H7 (cell line): ENCODE results near the gene MYRF. TPM values are rescaled to one million over a fixed set of nuclear protein-coding genes. Genes with fewer than 3 reads are reported as not detected.
A peak's percentile ranks its signal among the peaks of the same experiment; 100 is the strongest.

ENCODE experiments used
- DNase-seq: peaks from one replicate; pipeline ENCODE4 v3.0.0; 2012
- H3K27me3 ChIP-seq: 2 replicates; pipeline ENCODE4 v1.6.0; 2011; ENCODE audit warnings: mild to moderate bottlenecking, low read length; ENCODE audit not compliant: control insufficient read depth, insufficient read depth
- H3K36me3 ChIP-seq: replicated peaks from 2 replicates; pipeline ENCODE4 v1.5.1; 2011; ENCODE audit warnings: low read length; ENCODE audit not compliant: control insufficient read depth, insufficient read depth
- H3K4me3 ChIP-seq: 2 replicates; pipeline ENCODE4 v1.5.1; 2011; ENCODE audit warnings: low read depth, mild to moderate bottlenecking, control low read depth, low read length, moderate library complexity; ENCODE audit not compliant: insufficient read depth
- total RNA-seq: library from RNA; depleted of rRNA; stranded (reverse); fragments of >200 nt; shearing (Covaris generic); gene quantifications from 2 replicates; pipeline ENCODE4 v1.2.3, GENCODE V29; 2014

The MYRF gene
- total RNA-seq, 1 experiment from 2014 or later: 3.6 TPM

DNA sequence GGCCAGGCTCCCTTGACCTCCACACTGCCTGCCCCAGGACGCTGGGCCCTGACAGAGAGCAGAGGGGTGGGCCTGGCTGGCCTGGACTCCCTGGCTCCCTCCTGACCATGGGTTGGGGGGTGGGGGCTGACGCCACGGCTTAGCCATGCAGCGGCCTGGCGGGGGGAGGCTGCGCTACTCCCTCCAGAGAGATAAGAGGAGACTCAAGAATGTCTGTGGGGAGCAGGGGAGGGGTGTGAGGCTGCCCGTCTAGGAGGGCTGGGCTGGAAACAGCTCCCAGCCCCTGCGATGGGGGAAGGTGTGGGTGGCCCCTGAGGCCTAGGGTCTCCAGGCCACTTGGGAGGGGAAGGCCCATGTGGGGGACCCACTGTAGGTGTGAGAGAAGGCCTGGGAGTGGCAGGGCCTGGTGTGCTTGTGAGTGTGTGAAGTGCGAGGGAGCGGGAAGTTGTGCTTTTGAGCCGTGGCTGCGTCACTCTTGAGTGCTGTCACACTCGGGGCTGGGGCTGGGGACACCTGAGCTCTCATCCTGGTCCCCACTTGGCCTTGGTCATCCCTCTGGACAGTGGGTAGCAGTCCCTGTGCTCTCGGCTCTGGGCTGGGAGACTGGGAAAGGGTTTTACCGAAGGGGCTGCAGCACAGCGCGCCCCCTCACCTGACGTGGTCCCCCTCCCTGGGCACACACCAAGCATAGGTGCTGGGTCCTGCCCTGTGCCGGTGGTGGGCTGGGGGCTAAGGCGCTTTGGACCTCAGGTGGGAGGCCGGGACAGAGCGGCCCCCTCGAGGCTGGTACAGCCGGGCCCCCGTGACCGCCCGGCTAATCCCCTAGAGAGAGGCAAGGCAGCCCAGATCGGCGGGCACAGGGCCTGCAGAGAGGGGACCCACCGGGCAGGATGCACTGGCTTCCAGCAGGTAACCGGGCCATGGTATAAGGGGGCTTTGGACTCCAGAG lies 2.4 kb downstream of the MYRF start:
- Histone ChIP-seq H3K27me3 (peaks cover 20% of the 10 kb centered on the region), H3K36me3 (no peaks in the 10 kb centered on the region), H3K4me3 (no peak overlapping the region)
- DNase-seq: no peak

DNA sequence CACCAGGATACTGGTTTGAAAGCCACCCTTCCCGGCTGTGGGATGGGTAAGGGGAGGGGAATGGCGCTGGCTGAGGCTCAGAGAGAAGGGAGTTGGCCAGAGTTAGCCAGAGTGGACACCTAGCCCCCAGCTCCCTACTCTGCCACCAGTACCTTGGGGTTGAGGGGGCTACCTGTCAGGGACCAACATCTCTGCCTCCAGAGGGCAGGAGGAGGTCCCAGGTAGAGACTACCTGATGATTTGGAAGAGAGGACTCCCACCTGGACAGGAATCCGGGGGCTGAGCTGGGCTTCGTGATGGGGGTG lies 3.7 kb downstream of the MYRF start:
- DNase-seq: no peak
- no peak overlapping the region for H3K4me3 ChIP-seq
- H3K36me3 ChIP-seq: no peaks in the 10 kb centered on the region
- H3K27me3 ChIP-seq: peaks cover 20% of the 10 kb centered on the region

DNA sequence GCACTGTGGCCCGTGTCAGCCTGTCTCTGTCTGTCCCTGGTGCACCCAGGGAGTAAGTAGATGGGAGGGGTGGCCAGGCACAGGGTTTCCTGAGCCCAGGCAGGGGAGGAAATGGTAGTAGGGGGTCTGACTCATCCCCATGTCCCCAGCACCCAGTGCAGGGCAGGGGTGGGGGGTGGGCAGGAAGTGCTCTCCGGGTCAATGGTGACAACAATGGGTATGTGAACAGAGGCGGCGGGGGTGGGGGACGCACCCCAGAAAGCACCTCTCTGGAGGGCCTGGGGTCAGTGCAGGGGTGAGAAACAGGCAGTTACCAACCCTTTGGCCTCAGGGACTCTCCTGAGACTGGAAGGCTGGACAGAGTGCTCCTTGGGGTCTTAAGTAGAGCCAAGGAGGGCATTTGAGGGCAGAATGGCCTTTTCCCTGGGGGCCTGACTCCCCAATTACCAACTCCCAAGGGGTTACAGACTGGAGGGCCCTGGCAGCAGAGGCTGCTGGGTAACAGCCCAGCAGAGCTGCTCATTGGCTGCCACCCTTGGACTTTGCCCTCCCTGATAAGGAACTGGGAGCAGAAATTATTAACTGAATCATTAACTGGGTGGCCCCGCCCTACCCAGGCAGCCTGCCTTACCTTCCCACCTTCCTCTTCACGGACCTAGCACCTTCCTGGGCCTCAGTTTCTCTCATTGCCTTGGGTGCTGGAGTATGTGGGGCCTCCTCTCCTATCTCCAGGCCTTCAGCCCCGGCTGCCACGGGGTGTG lies 4.2 kb downstream of the MYRF start:
- H3K36me3 ChIP-seq: no peaks in the 10 kb centered on the region
- no peak for DNase-seq
- H3K4me3 ChIP-seq: no peak overlapping the region
- peaks cover 20% of the 10 kb centered on the region for H3K27me3 ChIP-seq

DNA sequence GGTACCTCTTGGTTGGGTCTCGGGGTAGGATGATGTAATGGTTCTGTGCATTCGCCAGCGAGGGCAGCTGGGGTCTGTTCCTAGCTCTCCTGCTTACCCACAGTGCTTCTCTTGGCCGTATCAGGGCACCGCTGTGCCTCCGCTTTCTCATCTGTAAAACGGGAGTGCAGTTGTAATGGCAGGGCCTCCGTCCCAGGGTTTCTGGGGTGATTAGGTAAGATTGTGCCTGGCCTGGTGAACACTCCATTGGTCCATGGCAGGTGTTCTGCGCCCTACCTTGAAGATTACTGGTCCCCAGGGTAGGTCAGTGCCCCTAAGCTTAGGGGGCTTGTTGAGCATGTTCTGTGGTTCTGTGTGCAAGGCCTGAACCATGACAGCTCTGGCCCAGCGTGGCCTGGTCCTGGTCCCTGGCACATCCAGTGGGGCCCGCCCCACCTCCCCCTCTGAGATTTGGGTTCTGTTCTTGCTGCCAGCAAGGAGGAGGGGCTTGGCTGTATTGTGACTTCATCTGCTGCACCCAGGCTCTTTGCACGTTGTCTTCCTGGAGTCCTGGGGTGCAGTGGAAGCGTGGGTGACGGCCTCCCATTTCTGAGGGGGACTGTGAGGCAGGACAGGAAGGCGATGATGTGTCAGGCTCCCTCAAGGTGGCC lies 4.9 kb downstream of the MYRF start:
- DNase-seq: no peak
- H3K4me3 ChIP-seq: no peak overlapping the region
- H3K27me3 ChIP-seq: peaks cover 15% of the 10 kb centered on the region
- H3K36me3 ChIP-seq: no peaks in the 10 kb centered on the region

DNA sequence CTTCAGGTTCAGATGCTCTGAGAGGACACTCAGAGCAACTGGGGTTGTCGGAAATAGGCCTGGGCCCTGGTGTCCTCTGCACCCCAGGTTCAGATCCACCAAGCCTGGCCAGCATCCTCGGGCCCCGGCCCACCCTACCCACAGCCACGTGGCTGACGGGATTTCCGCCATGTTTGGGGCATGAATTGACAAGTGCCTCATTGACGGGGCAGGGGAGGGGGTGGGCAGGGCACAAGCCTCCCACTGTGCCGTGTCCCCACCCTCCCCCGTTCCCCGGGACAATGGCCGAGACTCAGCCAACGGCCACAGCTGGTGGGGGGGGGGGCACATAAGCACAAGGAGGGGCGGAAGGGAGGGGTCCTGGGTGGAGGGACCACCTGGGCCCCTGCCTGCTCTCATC lies 8.5 kb downstream of the MYRF start:
- H3K4me3 ChIP-seq: no peak overlapping the region
- no peak for DNase-seq
- H3K27me3 ChIP-seq: no peaks in the 10 kb centered on the region
- no peaks in the 10 kb centered on the region for H3K36me3 ChIP-seq

DNA sequence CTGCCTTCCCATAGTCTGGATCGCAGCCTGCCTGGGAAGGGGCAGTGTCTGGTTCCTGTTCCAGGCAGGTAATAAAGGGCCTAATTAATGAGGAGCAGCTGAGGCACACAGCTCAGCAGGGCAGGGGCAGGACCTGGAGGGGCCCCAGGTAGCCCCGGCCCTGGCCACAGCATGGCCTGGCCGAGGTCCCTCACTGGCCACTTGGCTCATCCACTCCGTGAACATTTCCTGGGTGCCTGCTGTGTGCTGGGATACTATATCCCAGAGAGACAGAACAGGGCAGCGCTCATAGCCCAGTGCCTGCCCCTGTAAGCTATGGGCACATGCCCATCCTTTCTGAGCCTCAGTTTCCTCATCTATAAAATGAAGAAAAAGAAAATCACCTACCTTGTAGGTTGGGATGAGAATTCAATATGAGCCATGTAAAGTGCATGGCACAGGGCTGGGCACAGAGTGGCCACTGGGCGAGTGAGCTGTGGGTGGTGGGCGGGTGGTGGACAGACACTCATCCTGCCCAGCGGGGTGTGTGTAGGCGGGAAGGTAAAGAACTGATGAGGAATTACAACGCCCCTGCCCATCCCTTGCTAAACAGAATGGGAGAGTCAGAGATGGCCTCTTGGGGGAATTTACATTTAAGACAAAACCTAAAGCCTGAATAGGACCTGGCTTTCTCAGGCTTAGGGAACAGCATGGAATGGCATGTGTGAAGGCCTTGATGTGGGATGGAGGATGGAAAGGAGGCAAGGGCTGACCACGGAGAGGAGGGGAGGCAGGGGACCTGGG lies 9.2 kb downstream of the MYRF start:
- Histone ChIP-seq H3K4me3 (no peak overlapping the region), H3K27me3 (no peaks in the 10 kb centered on the region), H3K36me3 (no peaks in the 10 kb centered on the region)
- no peak for DNase-seq

DNA sequence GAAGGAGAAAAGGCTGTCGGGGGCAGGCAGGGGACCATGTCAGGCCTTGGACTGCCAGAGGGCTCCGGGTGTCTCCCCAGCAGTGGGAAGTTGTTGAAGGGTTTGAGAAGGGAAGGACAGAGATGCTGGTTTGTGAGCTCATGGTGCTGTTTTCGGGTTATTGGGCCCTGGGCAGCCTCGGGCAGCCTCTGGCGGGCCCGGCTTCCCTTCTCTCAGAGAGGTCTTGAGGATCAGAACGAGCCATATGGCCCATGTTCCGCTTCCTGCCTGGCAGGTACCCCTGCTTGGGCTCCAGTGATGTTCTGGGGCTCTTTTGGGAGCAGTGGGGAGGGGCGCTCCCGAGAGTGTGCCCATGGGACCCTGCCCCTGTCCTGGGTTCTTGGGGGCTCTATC lies 9.8 kb downstream of the MYRF start:
- H3K4me3 ChIP-seq: no peak overlapping the region
- no peaks in the 10 kb centered on the region for H3K27me3 ChIP-seq
- H3K36me3 ChIP-seq: no peaks in the 10 kb centered on the region
- no peak for DNase-seq

DNA sequence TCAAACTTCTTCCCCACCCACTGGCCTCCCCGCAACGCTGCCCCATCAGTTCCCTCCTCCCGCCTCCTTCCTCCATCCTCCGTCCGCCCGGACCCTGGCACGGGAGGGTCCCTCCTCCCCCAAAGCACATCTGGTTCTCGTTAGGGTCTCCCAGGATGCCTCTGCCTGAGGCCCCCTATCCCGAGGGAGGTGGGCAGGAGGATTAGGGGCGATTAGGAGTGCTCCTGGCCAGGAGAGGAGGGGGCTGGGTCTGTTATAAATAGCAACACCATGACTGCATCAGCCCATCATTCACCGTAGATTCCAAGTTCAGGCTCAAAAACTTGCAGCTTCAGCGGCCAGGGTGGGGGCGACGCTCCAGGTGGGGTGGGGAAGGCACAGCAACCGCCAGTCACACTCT lies 10.4 kb downstream of the MYRF start:
- no peaks in the 10 kb centered on the region for H3K27me3 ChIP-seq
- DNase-seq: no peak
- no peak overlapping the region for H3K4me3 ChIP-seq
- H3K36me3 ChIP-seq: no peaks in the 10 kb centered on the region

DNA sequence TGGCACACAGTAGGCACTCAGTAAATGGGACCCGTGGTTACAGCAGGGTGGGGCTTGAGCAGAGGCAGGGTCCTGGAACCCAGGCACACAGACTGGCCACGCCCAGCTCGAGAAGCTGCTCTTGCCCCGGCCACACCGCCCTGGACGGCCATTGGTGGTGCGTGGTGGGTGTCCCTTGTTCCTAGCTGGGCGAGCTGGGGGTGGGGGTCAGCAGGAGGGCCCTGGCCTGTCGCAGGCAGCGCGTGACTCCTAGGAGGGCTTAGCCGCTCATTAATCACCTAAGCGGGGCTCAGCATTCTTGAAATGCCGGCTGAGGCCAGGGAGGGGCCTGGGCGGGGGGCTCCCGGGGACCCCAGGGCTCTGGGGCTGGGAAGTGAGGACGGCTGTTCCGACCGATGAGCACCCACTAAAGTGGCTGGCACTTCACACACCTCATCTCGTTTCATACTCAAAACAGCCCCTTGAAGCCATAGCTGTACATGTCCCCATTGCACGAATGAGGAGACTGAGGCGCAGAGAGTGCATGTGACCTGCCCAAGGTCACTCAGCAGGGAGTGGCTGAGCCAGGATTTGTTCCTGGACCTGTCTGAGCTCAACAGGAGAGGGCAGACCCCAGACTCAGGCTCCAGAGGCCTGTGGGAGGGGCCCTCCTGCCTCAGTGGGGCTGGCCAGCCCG lies 11.6 kb downstream of the MYRF start:
- Histone ChIP-seq H3K4me3 (no peak overlapping the region), H3K36me3 (no peaks in the 10 kb centered on the region), H3K27me3 (no peaks in the 10 kb centered on the region)
- no peak for DNase-seq

DNA sequence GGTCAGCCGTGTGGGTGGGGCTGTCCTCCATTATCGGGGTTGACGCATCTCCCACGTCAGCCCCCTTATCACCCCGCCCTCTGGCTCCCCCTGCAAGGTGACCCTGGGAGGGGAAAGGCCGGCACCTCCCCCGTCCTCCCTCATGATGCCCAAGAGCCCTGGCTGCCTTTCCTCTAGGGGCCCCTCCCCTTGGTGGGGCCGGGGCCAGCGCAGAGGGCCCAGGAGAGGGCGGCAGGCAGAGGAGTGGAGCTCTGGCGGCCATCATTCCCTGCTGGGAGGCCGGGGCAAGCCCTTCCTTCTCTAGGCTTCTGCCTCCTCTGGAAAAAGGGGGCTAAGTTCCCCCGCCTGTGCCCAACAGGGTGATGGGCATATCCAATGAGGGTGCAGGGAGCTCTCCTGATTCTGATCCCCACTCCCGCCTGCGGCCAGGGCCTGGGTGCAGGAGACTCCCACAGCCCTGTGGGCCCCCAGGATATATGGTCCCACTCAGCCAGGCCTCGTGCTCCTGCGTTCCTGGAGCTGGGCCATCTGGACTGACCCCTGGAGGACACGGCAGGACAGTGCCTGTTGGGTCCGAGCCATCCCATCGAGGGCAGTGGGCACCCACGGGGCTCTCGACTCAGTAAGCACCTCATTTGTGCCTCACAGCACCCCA lies 12.3 kb downstream of the MYRF start:
- Histone ChIP-seq H3K36me3 (no peaks in the 10 kb centered on the region), H3K27me3 (no peaks in the 10 kb centered on the region), H3K4me3 (no peak overlapping the region)
- DNase-seq: peak; percentile 97

DNA sequence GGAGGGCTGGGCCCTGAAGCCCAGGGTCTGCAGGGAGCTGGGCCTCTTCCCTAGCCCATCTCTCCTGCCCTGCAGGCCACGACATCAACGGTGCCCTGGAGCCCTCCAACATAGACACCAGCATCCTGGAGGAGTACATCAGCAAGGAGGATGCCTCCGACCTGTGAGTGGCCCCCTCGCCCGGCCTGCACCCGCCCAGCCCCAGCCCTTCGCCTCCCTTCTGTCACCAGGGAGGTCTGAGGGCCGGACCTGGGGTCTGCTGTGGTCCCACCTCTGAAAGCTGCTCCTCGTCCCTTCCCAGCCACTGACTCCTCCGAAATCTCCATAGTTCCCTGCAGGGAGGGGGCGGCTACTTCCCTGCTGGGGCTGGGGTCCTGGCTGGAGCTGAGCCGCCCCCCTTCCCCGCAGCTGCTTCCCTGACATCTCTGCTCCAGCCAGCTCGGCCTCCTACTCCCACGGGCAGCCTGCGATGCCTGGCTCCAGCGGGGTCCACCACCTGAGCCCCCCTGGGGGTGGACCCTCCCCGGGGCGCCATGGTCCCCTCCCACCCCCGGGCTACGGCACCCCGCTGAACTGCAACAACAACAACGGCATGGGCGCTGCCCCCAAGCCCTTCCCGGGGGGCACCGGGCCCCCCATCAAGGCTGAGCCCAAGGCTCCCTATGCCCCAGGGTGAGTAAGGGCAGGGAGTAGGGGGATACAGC lies 13.3 kb downstream of the MYRF start:
- Histone ChIP-seq H3K27me3 (no peaks in the 10 kb centered on the region), H3K36me3 (no peaks in the 10 kb centered on the region), H3K4me3 (no peak overlapping the region)
- DNase-seq: peak; percentile 80

DNA sequence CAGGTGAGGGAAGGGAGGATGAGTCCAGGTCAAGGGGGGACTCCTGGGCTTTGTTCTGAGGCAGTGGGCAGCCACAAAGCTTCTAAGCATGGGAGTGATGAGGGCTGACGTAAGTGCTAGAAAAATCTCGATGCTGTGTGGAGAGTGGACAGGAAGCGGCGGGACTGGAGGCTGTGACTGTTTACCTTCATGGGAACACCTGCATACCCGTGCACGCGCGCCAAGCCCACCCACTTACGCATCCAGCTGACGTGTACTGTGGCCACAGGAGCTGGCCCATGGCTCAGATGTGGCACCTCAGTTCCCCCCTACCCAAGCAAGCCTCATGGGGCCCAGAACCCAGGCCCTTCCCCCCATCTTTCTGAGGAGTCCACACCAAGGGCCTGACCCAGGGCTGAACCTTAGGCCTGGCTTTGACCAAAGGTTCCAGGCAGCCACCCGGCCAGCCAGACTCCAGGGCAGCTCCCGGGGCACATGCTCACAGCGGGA lies 14.0 kb downstream of the MYRF start:
- H3K36me3 ChIP-seq: no peaks in the 10 kb centered on the region
- no peak for DNase-seq
- H3K27me3 ChIP-seq: no peaks in the 10 kb centered on the region
- H3K4me3 ChIP-seq: no peak overlapping the region
